GM19468 (cell line): ENCODE measurements around the gene SELENOW.
"Not testable (repeated sequence)": the region's sequence is repeated elsewhere in the genome, so short reads cannot be mapped to it uniquely, and the experiment has no call there.

ENCODE experiments used
- ATAC-seq: cut with Tn5 transposase; IDR thresholded peaks from one replicate; pipeline ENCODE4 v1.9.1; 2021; ENCODE audit warnings: mild to moderate bottlenecking, moderate library complexity, moderate number of reproducible peaks; ENCODE audit not compliant: unreplicated experiment; ENCODE audit errors: extremely low read depth

Gene SELENOW

GRCh38 chr19:47778954-47779351 lies 450 bp downstream of the SELENOW start:
- no peak for ATAC-seq

- no peak for ATAC-seq
Observed at GRCh38 chr19:47779524-47780214, 1.2 kb downstream of the SELENOW start.

GRCh38 chr19:47780215-47780551 lies 1.7 kb downstream of the SELENOW start:
- ATAC-seq = no peak

- ATAC-seq = no peak
Observed at GRCh38 chr19:47781590-47782262, 3.2 kb downstream of the SELENOW start.

GRCh38 chr19:47786566-47786965 lies 8.1 kb downstream of the SELENOW start:
- no peak for ATAC-seq

GRCh38 chr19:47787307-47787706 lies 8.8 kb downstream of the SELENOW start:
- not testable (repeated sequence) for ATAC-seq

GRCh38 chr19:47789811-47790210 lies 11.3 kb downstream of the SELENOW start:
- not testable (repeated sequence) for ATAC-seq

GRCh38 chr19:47790398-47790814 lies 11.9 kb downstream of the SELENOW start:
- no peak for ATAC-seq

GRCh38 chr19:47792616-47793015 lies 14.1 kb downstream of the SELENOW start:
- ATAC-seq = no peak

GRCh38 chr19:47794526-47794925 lies 16.0 kb downstream of the SELENOW start:
- no peak for ATAC-seq

GRCh38 chr19:47796785-47797184 lies 18.3 kb downstream of the SELENOW start:
- ATAC-seq = no peak

- no peak for ATAC-seq
Observed at GRCh38 chr19:47797996-47798903, 19.7 kb downstream of the SELENOW start.

GRCh38 chr19:47798904-47799266 lies 20.4 kb downstream of the SELENOW start:
- ATAC-seq = no peak

GRCh38 chr19:47801270-47801669 lies 22.8 kb downstream of the SELENOW start:
- ATAC-seq = no peak

- no peak for ATAC-seq
Observed at GRCh38 chr19:47802521-47803043, 24.1 kb downstream of the SELENOW start.

- ATAC-seq = not testable (repeated sequence)
Observed at GRCh38 chr19:47803148-47803547, 24.6 kb downstream of the SELENOW start.

GRCh38 chr19:47803671-47804070 lies 25.2 kb downstream of the SELENOW start:
- ATAC-seq = not testable (repeated sequence)

GRCh38 chr19:47804451-47804850 lies 25.9 kb downstream of the SELENOW start, which contains the start of gene TPRX1:
Gene TPRX1 (minus strand): TSS chr19:47804551. CDS start chr19:47804539, 12 bp downstream.
- ATAC-seq = not testable (repeated sequence)

- no peak for ATAC-seq
Observed at GRCh38 chr19:47805313-47805712, 26.8 kb downstream of the SELENOW start.

GRCh38 chr19:47806435-47806834 lies 27.9 kb downstream of the SELENOW start:
- no peak for ATAC-seq
